ENCODE data around the gene ZBTB11.

- TF ChIP-seq EZH2 (IDR thresholded peaks at IDR 0.05): no peak
- TF ChIP-seq, protein P1, sequence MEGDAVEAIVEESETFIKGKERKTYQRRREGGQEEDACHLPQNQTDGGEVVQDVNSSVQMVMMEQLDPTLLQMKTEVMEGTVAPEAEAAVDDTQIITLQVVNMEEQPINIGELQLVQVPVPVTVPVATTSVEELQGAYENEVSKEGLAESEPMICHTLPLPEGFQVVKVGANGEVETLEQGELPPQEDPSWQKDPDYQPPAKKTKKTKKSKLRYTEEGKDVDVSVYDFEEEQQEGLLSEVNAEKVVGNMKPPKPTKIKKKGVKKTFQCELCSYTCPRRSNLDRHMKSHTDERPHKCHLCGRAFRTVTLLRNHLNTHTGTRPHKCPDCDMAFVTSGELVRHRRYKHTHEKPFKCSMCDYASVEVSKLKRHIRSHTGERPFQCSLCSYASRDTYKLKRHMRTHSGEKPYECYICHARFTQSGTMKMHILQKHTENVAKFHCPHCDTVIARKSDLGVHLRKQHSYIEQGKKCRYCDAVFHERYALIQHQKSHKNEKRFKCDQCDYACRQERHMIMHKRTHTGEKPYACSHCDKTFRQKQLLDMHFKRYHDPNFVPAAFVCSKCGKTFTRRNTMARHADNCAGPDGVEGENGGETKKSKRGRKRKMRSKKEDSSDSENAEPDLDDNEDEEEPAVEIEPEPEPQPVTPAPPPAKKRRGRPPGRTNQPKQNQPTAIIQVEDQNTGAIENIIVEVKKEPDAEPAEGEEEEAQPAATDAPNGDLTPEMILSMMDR (IDR thresholded peaks at IDR 0.05 in 2 of 3, conservative IDR thresholded peaks at IDR 0.05 in 1 of 3; ENCODE audit: borderline replicate concordance in 1 of 3, insufficient read depth in 1 of 3, low read depth in 2 of 3, low read length in 2 of 3): no peak
- TF ChIP-seq, protein P2, sequence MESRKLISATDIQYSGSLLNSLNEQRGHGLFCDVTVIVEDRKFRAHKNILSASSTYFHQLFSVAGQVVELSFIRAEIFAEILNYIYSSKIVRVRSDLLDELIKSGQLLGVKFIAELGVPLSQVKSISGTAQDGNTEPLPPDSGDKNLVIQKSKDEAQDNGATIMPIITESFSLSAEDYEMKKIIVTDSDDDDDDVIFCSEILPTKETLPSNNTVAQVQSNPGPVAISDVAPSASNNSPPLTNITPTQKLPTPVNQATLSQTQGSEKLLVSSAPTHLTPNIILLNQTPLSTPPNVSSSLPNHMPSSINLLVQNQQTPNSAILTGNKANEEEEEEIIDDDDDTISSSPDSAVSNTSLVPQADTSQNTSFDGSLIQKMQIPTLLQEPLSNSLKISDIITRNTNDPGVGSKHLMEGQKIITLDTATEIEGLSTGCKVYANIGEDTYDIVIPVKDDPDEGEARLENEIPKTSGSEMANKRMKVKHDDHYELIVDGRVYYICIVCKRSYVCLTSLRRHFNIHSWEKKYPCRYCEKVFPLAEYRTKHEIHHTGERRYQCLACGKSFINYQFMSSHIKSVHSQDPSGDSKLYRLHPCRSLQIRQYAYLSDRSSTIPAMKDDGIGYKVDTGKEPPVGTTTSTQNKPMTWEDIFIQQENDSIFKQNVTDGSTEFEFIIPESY (IDR thresholded peaks at IDR 0.05; ENCODE audit: extremely low read depth, insufficient replicate concordance, low read length): no peak
- TF ChIP-seq POLR2A (IDR thresholded peaks at IDR 0.05; ENCODE audit: borderline replicate concordance, extremely low read depth, insufficient read depth, insufficient read length): no peak
- TF ChIP-seq CEBPB (IDR thresholded peaks at IDR 0.05; ENCODE audit: low read depth): no peak
- TF ChIP-seq MAX (IDR thresholded peaks at IDR 0.05): no peak
- TF ChIP-seq JUND (IDR thresholded peaks at IDR 0.05): no peak
- no peak for TF ChIP-seq POLR2AphosphoS5 (IDR thresholded peaks at IDR 0.05; ENCODE audit: low read depth, low read length)
- no peak for TF ChIP-seq TCF7L2 (IDR thresholded peaks at IDR 0.05; ENCODE audit: borderline replicate concordance, extremely low read depth, insufficient read depth, insufficient read length)
- TF ChIP-seq EGR1 (IDR thresholded peaks at IDR 0.05; ENCODE audit: low read depth): no peak
- no peak for TF ChIP-seq YY1 (IDR thresholded peaks at IDR 0.05; ENCODE audit: extremely low read depth, insufficient replicate concordance, low read depth, low read length)
- no peak for TF ChIP-seq ZFX (IDR thresholded peaks at IDR 0.05)
Measured at GRCh38 chr3:101635345-101635744, 41.6 kb downstream of the ZBTB11 start.
